GM12878 (cell line): ENCODE measurements around the gene CSTF2T. TPM values are rescaled to one million over a fixed set of nuclear protein-coding genes. Genes with fewer than 3 reads are reported as not detected.

ENCODE experiments used
- ATAC-seq: fragments of 200-7000 bp; cut with Tn5 transposase; 3 replicates; pipeline ENCODE4 v1.9.1; 2020; ENCODE audit warnings: mild to moderate bottlenecking, moderate library complexity
- BruUV-seq: library from RNA; stranded (reverse); fragments of 400-500 nt; replicated peaks from 2 replicates; lab custom pipeline; 2021; lab: Mats Ljungman, UMichigan
- CTCF ChIA-PET: fragments of 300-600 bp; sonication (Branson Sonifier 250); formaldehyde crosslinking; extraction: SDS; loops from one replicate; lab custom pipeline; 2021; ENCODE audit warnings: inconsistent platforms; lab: Yijun Ruan, JAX
- POLR2A ChIA-PET: fragments of 350-600 bp; formaldehyde crosslinking; extraction: SDS; loops from one replicate; lab custom pipeline; 2021; ENCODE audit warnings: inconsistent platforms; lab: Charles Lee
- RAD21 ChIA-PET: fragments of 300-600 bp; sonication (Branson Sonifier 250); formaldehyde crosslinking; loops from one replicate; lab custom pipeline; 2023; ENCODE audit warnings: antibody characterized with exemption; ENCODE audit not compliant: unreplicated experiment; lab: Charles Lee
- SMC1A ChIA-PET: fragments of 300-600 bp; sonication (Branson Sonifier 250); formaldehyde crosslinking; loops from one replicate; lab custom pipeline; 2023; ENCODE audit not compliant: unreplicated experiment, uncharacterized antibody; lab: Charles Lee
- DNase-seq: peaks from one replicate; pipeline ENCODE4 v3.0.0-alpha.2; 2011; ENCODE audit warnings: low read depth, low spot score
- FAIRE-seq: peaks from 3 replicates; lab custom pipeline; 2011; peaks lifted over from hg19 to GRCh38; lab: Jason Lieb, UNC
- H2AFZ ChIP-seq: 2 replicates; pipeline ENCODE4 v1.6.0; 2011; ENCODE audit warnings: low read depth, low read length, control low read depth; ENCODE audit not compliant: control insufficient read depth
- H3K27ac ChIP-seq: 2 replicates; pipeline ENCODE4 v1.5.1; 2011; ENCODE audit warnings: control low read depth; ENCODE audit not compliant: control insufficient read depth, insufficient read depth
- H3K27me3 ChIP-seq, 2 experiments: replicated peaks in 1 of 2; 2 replicates each; pipeline versions ENCODE4 v1.6.0 to v1.6.1; 2011; ENCODE audit warnings: low read length in 1 of 2; ENCODE audit not compliant: control insufficient read depth in 2 of 2, insufficient read depth in 2 of 2
- H3K36me3 ChIP-seq, 2 experiments: 2 replicates each; pipeline ENCODE4 v1.5.1; 2011; ENCODE audit warnings: low read length in 1 of 2; ENCODE audit not compliant: control insufficient read depth in 2 of 2, insufficient read depth in 2 of 2
- H3K4me1 ChIP-seq: 2 replicates; pipeline ENCODE4 v1.6.1; 2011; ENCODE audit warnings: mild to moderate bottlenecking, low read length, moderate library complexity, mixed read lengths; ENCODE audit not compliant: control insufficient read depth, insufficient read depth
- H3K4me2 ChIP-seq: 2 replicates; pipeline ENCODE4 v1.6.0; 2011; ENCODE audit warnings: control low read depth; ENCODE audit not compliant: control insufficient read depth, insufficient read depth
- H3K4me3 ChIP-seq: fragments of 200-600 bp; sonication (generic); 2 replicates; pipeline ENCODE4 v1.5.1; 2016
- H3K79me2 ChIP-seq: 2 replicates; pipeline ENCODE4 v1.6.0; 2011; ENCODE audit warnings: low read length; ENCODE audit not compliant: control insufficient read depth, insufficient read depth
- H3K9ac ChIP-seq: 2 replicates; pipeline ENCODE4 v1.8.0; 2011; ENCODE audit warnings: low read length, control low read depth, mixed read lengths; ENCODE audit not compliant: control insufficient read depth, insufficient read depth
- H3K9me3 ChIP-seq: replicated peaks from 3 replicates; pipeline ENCODE4 v1.5.1; 2011; ENCODE audit warnings: mild to moderate bottlenecking, low read length; ENCODE audit not compliant: control insufficient read depth, insufficient read depth
- H4K20me1 ChIP-seq: 2 replicates; pipeline ENCODE4 v1.6.0; 2011; ENCODE audit not compliant: control insufficient read depth, insufficient read depth
- BHLHE40 ChIP-seq, 2 experiments: fragments of 450-650 bp in 1 of 2; IDR thresholded peaks; 2 replicates each; pipeline ENCODE4 v1.6.1; 2011 to 2017; ENCODE audit warnings: low read depth in 2 of 2, borderline replicate concordance in 1 of 2, improper control_type of control experiment in 1 of 2, low read length in 1 of 2, mild to moderate bottlenecking in 1 of 2
- EGR1 ChIP-seq, 2 experiments: IDR thresholded peaks; 1 replicate in 1 of 2; 2 replicates in 1 of 2; pipeline ENCODE4 v1.6.1; 2011 to 2012; ENCODE audit warnings: low read depth in 2 of 2, low read length in 2 of 2, borderline replicate concordance in 1 of 2, mild to moderate bottlenecking in 1 of 2, moderate library complexity in 1 of 2
- GATAD2B ChIP-seq: fragments of 450-650 bp; conservative IDR thresholded peaks from 2 replicates; pipeline ENCODE4 v1.6.1; 2017; ENCODE audit warnings: low read depth, mild to moderate bottlenecking, moderate library complexity
- KAT2A ChIP-seq: conservative IDR thresholded peaks from 2 replicates; pipeline ENCODE4 v1.6.1; 2011; ENCODE audit warnings: low read depth, low read length; ENCODE audit not compliant: control insufficient read depth
- MYC ChIP-seq: IDR thresholded peaks from 2 replicates; pipeline ENCODE4 v1.6.1; 2011; ENCODE audit warnings: mild to moderate bottlenecking, low read length, moderate library complexity, inconsistent platforms; ENCODE audit not compliant: insufficient read depth, insufficient replicate concordance, insufficient read length, severe bottlenecking
- RCOR1 ChIP-seq: conservative IDR thresholded peaks from 2 replicates; pipeline ENCODE4 v1.6.1; 2012; ENCODE audit warnings: low read depth, low read length, improper control_type of control experiment
- SREBF1 ChIP-seq: IDR thresholded peaks from 2 replicates; pipeline ENCODE4 v1.6.1; 2012; ENCODE audit warnings: mild to moderate bottlenecking, low read length
- TAF1 ChIP-seq: IDR thresholded peaks from 2 replicates; pipeline ENCODE4 v1.6.1; 2011; ENCODE audit warnings: mild to moderate bottlenecking, low read depth, low read length, borderline replicate concordance
- TCF12 ChIP-seq: IDR thresholded peaks from 2 replicates; pipeline ENCODE4 v1.6.1; 2011; ENCODE audit warnings: low read depth, mild to moderate bottlenecking, low read length
- ZSCAN29 ChIP-seq: fragments of 450-650 bp; IDR thresholded peaks from 2 replicates; pipeline ENCODE4 v1.6.1; 2017; ENCODE audit warnings: mild to moderate bottlenecking, moderate library complexity
- ZZZ3 ChIP-seq: IDR thresholded peaks from 2 replicates; pipeline ENCODE4 v1.6.1; 2011; ENCODE audit warnings: low read depth; ENCODE audit not compliant: control insufficient read depth, insufficient read length
- WGBS: methylation state at CpG from one replicate; pipeline ENCODE4 v1.1.6; 2016; ENCODE audit warnings: low lambda C conversion rate; ENCODE audit not compliant: insufficient replicate concordance, insufficient coverage; ENCODE audit errors: missing lambda C conversion rate; 5-methylcytosine and 5-hydroxymethylcytosine counted together
- in situ Hi-C: fragments of 300-500 bp; cut with MboI; formaldehyde crosslinking; loops from 9 replicates; pipeline ENCODE4 v1.14.3; 2018; ENCODE audit warnings: mixed read lengths
- intact Hi-C: fragments of 100-400 bp; cut with micrococcal nuclease; formaldehyde crosslinking; loops from one replicate; pipeline ENCODE4 v1.14.2; 2022; ENCODE audit not compliant: unreplicated experiment
- polyA plus RNA-seq, 11 experiments: library from polyadenylated mRNA; depleted of rRNA in 4 of 11; unstranded in 6 of 11; stranded (reverse) in 5 of 11; fragments of >200 nt; fragmentation: Nextera tagmentation in 4 of 11; fragmentation: Illumina TruSeq in 1 of 11; extraction: Ambion mirVana in 4 of 11; extraction: Trizol in 1 of 11; gene quantifications; 1 replicate in 1 of 11; 2 replicates in 10 of 11; pipeline versions ENCODE4 v1.2.1 to v1.2.3, GENCODE V29; 2011 to 2016; ENCODE audit warnings: inconsistent platforms in 2 of 11, missing spikeins in 2 of 11, low read depth in 1 of 11
- total RNA-seq, 4 experiments: library from RNA; depleted of rRNA in 3 of 4; stranded (reverse); fragments of >200 nt in 3 of 4; fragmentation: Illumina TruSeq in 1 of 4; extraction: Trizol in 1 of 4; gene quantifications; 2 replicates each; pipeline versions ENCODE4 v1.2.1 to v1.2.3, GENCODE V29; 2013 to 2021
- TF ChIP-seq, protein P1 (sequence below): fragments of 450-650 bp; IDR thresholded peaks from 2 replicates; pipeline ENCODE4 v1.6.1; 2016; ENCODE audit warnings: mild to moderate bottlenecking
- TF ChIP-seq, protein P2 (sequence below): fragments of 450-650 bp; formaldehyde crosslinking; IDR thresholded peaks from 2 replicates; pipeline ENCODE4 v1.4.0; 2020; ENCODE audit warnings: mild to moderate bottlenecking, moderate library complexity
- TF ChIP-seq, protein P3 (sequence below): IDR thresholded peaks from 2 replicates; pipeline ENCODE4 v1.6.1; 2011; ENCODE audit warnings: low read depth, low read length, improper control_type of control experiment, borderline replicate concordance

The CSTF2T gene
- total and polyA plus RNA-seq, 10 of the 15 experiments (the other 5 are each of a cell fraction or from before 2014, with no cell fraction given): 6.8 to 23.8 (median 14.3) TPM

DNA sequence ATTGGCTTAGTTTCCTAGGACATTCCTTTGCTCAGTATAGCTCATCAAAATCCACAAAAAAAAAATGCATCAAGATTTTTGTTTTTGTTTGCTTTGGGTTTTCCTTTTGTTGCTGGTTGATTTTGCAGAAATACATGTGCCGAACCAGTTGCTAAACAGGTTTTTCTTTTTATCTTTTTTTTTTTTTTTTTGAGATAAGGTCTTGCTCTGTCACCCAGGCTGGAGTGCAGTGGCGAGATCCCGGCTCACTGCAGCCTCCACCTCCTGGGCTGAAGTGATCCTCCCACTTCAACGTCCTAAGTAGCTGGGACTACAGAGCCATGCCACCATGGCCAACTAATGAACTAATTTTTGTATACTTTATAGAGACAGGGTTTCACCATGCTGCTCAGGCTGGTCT is 8.3 kb downstream of the CSTF2T start (continued):
- no peak for TF ChIP-seq MYC

DNA sequence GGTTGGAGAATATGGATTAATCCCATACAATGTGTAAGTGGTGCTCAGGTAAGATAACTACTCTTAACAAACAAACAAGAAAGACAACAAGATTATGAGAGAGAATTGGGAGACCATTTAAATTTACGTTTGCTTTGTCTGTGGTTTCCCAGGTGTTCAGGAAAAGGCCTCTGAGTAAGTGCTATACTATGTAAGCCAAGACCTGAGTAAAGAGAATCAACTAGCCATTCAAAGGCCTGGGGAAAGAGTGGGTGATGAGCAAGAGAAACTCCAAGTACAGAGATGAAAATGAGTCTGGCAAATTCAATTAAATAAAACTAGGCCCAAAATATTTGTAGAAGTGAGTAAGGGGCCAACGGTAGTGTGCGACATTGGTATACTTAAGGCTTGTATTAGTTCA is 9.9 kb downstream of the CSTF2T start:
- SMC1A ChIA-PET: no interaction called here
- no peak overlapping the region for H3K9ac ChIP-seq
- FAIRE-seq: no peak
- DNase-seq: no peak
- in situ Hi-C loops (no loop called here), intact Hi-C loops (no loop called here)
- no peaks in the 10 kb centered on the region for H3K36me3 ChIP-seq
- ATAC-seq: no peak
- H3K27ac ChIP-seq: no peak overlapping the region
- H2AFZ ChIP-seq: no peak overlapping the region
- POLR2A ChIA-PET: no interaction called here
- no peaks in the 10 kb centered on the region for H4K20me1 ChIP-seq
- CTCF ChIA-PET: no interaction called here
- H3K27me3 ChIP-seq: no peaks in the 10 kb centered on the region
- TF ChIP-seq TCF12: no peak
- no peak for TF ChIP-seq KAT2A
- no peak for TF ChIP-seq RCOR1
- no peak for TF ChIP-seq SREBF1
- no peak for TF ChIP-seq MYC
- TF ChIP-seq GATAD2B: no peak
- TF ChIP-seq, protein P1, sequence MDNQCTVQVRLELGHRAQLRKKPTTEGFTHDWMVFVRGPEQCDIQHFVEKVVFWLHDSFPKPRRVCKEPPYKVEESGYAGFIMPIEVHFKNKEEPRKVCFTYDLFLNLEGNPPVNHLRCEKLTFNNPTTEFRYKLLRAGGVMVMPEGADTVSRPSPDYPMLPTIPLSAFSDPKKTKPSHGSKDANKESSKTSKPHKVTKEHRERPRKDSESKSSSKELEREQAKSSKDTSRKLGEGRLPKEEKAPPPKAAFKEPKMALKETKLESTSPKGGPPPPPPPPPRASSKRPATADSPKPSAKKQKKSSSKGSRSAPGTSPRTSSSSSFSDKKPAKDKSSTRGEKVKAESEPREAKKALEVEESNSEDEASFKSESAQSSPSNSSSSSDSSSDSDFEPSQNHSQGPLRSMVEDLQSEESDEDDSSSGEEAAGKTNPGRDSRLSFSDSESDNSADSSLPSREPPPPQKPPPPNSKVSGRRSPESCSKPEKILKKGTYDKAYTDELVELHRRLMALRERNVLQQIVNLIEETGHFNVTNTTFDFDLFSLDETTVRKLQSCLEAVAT: no peak
- TF ChIP-seq ZZZ3: no peak
- TF ChIP-seq, protein P2, sequence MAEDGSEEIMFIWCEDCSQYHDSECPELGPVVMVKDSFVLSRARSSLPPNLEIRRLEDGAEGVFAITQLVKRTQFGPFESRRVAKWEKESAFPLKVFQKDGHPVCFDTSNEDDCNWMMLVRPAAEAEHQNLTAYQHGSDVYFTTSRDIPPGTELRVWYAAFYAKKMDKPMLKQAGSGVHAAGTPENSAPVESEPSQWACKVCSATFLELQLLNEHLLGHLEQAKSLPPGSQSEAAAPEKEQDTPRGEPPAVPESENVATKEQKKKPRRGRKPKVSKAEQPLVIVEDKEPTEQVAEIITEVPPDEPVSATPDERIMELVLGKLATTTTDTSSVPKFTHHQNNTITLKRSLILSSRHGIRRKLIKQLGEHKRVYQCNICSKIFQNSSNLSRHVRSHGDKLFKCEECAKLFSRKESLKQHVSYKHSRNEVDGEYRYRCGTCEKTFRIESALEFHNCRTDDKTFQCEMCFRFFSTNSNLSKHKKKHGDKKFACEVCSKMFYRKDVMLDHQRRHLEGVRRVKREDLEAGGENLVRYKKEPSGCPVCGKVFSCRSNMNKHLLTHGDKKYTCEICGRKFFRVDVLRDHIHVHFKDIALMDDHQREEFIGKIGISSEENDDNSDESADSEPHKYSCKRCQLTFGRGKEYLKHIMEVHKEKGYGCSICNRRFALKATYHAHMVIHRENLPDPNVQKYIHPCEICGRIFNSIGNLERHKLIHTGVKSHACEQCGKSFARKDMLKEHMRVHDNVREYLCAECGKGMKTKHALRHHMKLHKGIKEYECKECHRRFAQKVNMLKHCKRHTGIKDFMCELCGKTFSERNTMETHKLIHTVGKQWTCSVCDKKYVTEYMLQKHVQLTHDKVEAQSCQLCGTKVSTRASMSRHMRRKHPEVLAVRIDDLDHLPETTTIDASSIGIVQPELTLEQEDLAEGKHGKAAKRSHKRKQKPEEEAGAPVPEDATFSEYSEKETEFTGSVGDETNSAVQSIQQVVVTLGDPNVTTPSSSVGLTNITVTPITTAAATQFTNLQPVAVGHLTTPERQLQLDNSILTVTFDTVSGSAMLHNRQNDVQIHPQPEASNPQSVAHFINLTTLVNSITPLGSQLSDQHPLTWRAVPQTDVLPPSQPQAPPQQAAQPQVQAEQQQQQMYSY (CRISPR knock-in tag): no peak
- no peak for TF ChIP-seq ZSCAN29
- TF ChIP-seq EGR1 (IDR thresholded peaks at IDR 0.05; ENCODE audit: borderline replicate concordance in 1 of 2, low read depth in 2 of 2, low read length in 2 of 2): no peak
- TF ChIP-seq, protein P3, sequence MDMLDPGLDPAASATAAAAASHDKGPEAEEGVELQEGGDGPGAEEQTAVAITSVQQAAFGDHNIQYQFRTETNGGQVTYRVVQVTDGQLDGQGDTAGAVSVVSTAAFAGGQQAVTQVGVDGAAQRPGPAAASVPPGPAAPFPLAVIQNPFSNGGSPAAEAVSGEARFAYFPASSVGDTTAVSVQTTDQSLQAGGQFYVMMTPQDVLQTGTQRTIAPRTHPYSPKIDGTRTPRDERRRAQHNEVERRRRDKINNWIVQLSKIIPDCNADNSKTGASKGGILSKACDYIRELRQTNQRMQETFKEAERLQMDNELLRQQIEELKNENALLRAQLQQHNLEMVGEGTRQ: no peak
- TF ChIP-seq BHLHE40 (IDR thresholded peaks at IDR 0.05; ENCODE audit: borderline replicate concordance in 1 of 2, low read depth in 2 of 2, low read length in 1 of 2): no peak
- TF ChIP-seq TAF1: no peak
- WGBS: 63% methylated on average over 3 of the region's 3 CpGs
- H3K9me3 ChIP-seq: no peaks in the 10 kb centered on the region
- RAD21 ChIA-PET: no interaction called here
- BruUV-seq: no TSS peak
- no peaks in the 10 kb centered on the region for H3K4me1 ChIP-seq
- H3K4me2 ChIP-seq: no peak overlapping the region
- H3K4me3 ChIP-seq: no peak overlapping the region
- H3K79me2 ChIP-seq: no peaks in the 10 kb centered on the region
